Measurements from ENCODE around the gene DNAH6.
"Not testable (repeated sequence)": the region's sequence is repeated elsewhere in the genome, so short reads cannot be mapped to it uniquely, and the experiment has no call there.

DNAH6 gene

GRCh38 chr2:84846741-84847142, 330.4 kb downstream of the DNAH6 start:
- DNase-seq = no peak

GRCh38 chr2:84847326-84848050, 331.2 kb downstream of the DNAH6 start:
- no peak for DNase-seq

DNA sequence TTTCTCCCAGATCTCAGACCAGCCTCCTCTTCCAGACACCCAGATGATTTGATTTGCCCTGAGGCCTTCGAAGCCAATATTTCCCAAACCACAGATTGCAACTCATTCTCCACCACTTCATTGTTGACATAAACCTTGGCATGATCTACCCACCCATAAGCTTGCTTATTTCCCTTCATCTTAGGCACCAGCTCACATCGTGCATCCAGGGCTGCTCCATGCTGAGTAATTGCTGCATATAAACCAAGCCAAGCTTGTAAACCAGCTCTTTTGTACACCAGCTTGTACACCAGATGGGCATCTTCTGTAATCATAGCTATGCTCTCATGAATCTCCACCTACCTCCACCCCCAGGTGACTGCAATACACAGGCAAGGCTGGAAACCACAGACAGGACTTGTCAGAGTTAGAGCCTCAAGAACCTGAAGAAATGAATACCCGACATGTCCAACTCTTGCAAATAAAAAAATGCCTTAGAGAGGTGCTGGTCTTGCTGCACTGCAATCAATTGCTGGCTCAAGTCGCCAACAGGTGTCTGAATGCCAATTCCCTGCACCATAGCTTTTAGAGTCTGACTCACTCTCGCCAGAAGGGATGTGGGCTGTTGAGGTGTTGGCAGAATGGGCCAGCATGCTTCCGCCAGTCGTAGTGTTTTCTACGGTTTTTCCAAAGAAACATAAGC, 333.1 kb downstream of the DNAH6 start:
- no peak for DNase-seq

- DNase-seq = no peak
Measured at GRCh38 chr2:84850471-84850870, 334.2 kb downstream of the DNAH6 start.

- no peak for DNase-seq
Measured at GRCh38 chr2:84851876-84852275, 335.6 kb downstream of the DNAH6 start.

DNA sequence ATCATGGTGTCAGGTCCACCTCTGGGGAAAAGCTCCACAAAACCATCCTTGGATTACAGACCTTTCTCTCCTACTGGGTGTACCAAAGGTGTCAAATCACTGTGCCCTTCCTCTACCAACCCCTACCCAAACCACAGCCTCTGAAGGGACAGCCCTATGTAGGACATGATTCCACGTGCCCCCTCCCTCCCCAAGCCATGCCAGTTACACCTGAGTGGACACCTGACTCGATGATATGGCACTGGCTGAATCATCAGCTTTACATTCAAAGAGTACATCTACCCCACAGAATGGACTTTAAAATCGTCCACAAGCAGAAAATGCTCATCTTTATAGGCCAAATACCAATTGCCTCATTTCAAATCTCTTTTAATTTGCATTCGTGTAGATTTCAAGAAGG, 338.6 kb downstream of the DNAH6 start:
- DNase-seq = no peak

- DNase-seq = no peak
Measured at GRCh38 chr2:84855731-84856130, 339.4 kb downstream of the DNAH6 start.

- no peak for DNase-seq
Measured at GRCh38 chr2:84856787-84857186, 340.5 kb downstream of the DNAH6 start.

DNA sequence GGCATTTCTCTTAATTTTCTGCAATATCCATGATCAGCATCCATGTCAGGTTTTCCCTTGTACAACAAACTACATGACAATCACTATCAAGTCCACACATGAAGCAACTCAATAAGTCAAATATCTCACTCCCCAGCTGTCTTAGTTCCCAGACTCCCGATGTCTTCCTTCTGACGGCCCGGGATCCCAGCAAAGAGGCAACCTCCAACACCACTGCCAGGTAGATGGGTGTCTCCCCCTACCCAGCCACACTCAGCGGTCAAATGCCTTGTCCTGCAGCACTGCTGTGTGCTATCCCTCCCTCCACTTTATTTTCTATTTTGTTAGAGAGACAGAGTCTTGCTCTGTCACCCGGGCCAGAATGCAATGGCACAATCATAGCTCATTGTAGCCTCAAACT, 341.3 kb downstream of the DNAH6 start:
- no peak for DNase-seq

DNA sequence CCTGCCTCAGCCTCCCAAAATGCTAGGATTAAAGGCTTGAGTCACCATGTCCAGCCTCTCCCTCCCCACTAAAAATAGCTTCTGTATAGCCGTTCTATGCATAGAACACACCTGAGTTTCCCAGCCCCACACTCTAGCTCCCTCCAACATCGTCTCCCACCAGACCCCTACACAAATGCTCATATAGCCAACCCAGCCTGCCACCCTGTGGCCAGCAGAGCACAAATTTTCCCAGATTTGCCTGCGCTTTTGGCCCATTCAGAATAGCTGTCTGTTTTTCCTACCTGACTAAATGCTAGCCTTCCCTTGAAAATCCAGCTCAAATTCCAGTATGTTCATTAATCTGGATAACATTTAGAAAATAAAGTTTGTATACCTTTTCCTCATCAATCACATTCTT, 341.8 kb downstream of the DNAH6 start:
- DNase-seq = no peak

DNA sequence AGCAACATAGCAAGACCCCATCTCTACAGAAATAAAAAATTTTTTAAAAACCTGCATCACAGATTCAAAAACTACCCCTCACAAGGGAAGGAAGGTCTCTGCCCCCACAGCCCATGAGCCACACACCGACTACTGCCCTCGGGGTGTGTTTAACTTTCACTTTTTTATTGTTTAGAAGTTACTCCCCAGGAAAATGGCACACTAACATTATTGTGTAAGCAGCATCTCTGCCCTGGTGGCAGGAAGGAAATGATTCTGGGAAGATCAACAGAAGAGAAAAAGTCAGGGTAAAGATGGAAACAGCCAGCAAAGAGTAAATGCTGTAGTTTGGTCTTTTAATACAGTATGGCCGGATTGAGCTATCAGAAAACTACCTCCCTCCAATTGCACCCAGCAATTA, 342.6 kb downstream of the DNAH6 start:
- DNase-seq = no peak

DNA sequence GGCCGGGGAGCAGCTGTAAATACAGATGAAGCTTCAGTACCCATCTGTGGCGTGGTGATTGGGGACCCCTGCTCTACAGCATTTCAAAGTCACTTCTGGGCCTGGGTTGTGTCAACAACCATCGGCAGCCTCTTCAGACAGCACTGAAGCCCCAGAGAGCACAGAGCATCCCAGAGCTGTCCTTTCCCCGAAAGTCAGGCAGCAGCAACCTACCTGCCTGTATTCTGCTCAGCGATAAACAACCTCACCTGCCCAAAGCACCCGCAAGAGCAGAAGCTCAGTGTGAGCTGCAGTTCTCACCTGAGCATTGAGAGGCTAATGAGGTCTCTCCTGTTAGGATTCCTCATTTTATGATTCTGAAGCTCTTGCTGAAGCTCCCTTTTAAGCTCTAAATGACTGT, 345.2 kb downstream of the DNAH6 start:
- DNase-seq = no peak

GRCh38 chr2:84862006-84862405, 345.7 kb downstream of the DNAH6 start:
- DNase-seq = no peak

- peak; percentile 20 for DNase-seq
Measured at GRCh38 chr2:84865181-84865783, 349.0 kb downstream of the DNAH6 start.

GRCh38 chr2:84866122-84866521, 349.8 kb downstream of the DNAH6 start:
- DNase-seq = no peak

GRCh38 chr2:84868327-84868726, 352.0 kb downstream of the DNAH6 start:
- not testable (repeated sequence) for DNase-seq
